Lower leg skin (tissue), 4 donors: Measurements from ENCODE around the gene TC2N. TPM values are rescaled to one million over a fixed set of nuclear protein-coding genes. Genes with fewer than 3 reads are reported as not detected.

Experiments used
- DNase-seq, 2 donors: peaks; one replicate each; pipeline ENCODE4 v3.0.0-alpha.2; 2019; ENCODE audit warnings: low spot score in 2 of 2
- H3K4me3 ChIP-seq: fragments of 200-600 bp; sonication (generic); 2 replicates; pipeline ENCODE4 v1.5.1; 2017; ENCODE audit warnings: mild to moderate bottlenecking, low read depth; ENCODE audit not compliant: poor library complexity, severe bottlenecking
- POLR2A ChIP-seq, 2 donors: fragments of 450-650 bp; IDR thresholded peaks; one replicate each; pipeline ENCODE4 v1.6.1; 2016 to 2017; ENCODE audit warnings: antibody characterized with exemption in 2 of 2, mild to moderate bottlenecking in 1 of 2, moderate library complexity in 1 of 2
- WGBS, 2 donors: methylation state at CpG; one replicate each; pipeline ENCODE4 v1.1.5; 2018; 5-methylcytosine and 5-hydroxymethylcytosine counted together
- intact Hi-C: fragments of 100-400 bp; cut with DNase I; formaldehyde crosslinking; loops from one replicate; pipeline ENCODE4 v1.15.0; 2023; ENCODE audit warnings: low total_unique reads
- total RNA-seq, 4 donors: library from RNA; depleted of rRNA; stranded (reverse); fragments of >200 nt; gene quantifications; one replicate each; pipeline ENCODE4 v1.1.0, GENCODE V29; 2016
- TF ChIP-seq, protein P1 (sequence below), 3 donors: fragments of 450-650 bp; IDR thresholded peaks; one replicate each; pipeline ENCODE4 v1.5.1; 2016; ENCODE audit warnings: antibody characterized with exemption in 3 of 3, mild to moderate bottlenecking in 3 of 3, moderate library complexity in 2 of 3

Gene TC2N
- total RNA-seq, 4 donors from 2014 or later = 31.6 to 40.9 (median 35.9) TPM

DNA sequence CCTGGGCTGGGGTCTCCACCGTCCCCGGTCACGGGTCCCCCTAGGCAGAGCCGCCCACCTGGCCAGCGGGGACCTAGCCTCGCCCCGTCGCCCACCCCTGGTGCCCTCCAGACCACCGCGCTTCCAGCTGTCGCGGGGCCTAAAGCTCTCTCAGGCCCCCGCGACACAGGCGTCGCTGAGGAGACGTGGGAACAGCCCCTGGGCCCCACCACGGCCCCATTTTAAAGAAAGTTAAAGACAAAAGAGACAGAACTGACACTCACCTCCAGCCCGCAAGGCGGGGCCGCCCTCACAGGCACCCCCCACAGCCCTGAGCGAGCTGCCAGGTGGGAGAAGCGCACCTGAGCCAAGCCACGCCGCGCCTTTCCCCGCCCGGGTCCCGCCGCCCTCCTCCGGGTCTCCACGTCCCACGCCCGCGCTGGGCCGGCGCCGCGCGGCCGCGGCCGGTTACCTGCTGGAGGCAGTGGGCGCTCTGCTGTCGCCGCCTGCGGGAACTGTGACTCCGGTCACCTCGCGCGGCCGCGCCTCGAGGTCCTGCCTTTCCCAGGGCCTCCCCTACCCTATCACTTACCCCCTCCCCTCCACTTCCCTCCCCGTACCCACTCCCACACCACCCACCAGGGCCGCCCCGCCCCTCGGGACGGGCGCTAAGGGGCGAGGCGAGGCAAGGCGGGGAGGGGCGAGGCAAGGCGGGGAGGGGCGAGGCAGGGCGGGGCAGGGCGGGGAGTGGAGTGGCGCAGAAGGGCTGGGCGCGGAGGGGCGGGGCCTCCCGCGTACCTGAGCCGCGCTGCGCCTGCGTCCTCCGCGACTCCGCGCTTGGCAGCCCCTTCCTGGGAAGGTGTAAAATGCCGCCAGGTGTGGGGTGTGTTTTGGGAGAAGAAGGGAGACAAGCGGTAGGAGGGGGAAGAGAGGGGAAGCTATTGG is 31.2 kb downstream of the TC2N start:
- TF ChIP-seq, protein P1, sequence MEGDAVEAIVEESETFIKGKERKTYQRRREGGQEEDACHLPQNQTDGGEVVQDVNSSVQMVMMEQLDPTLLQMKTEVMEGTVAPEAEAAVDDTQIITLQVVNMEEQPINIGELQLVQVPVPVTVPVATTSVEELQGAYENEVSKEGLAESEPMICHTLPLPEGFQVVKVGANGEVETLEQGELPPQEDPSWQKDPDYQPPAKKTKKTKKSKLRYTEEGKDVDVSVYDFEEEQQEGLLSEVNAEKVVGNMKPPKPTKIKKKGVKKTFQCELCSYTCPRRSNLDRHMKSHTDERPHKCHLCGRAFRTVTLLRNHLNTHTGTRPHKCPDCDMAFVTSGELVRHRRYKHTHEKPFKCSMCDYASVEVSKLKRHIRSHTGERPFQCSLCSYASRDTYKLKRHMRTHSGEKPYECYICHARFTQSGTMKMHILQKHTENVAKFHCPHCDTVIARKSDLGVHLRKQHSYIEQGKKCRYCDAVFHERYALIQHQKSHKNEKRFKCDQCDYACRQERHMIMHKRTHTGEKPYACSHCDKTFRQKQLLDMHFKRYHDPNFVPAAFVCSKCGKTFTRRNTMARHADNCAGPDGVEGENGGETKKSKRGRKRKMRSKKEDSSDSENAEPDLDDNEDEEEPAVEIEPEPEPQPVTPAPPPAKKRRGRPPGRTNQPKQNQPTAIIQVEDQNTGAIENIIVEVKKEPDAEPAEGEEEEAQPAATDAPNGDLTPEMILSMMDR (IDR thresholded peaks at IDR 0.05) = no peak
- no peak for TF ChIP-seq POLR2A (IDR thresholded peaks at IDR 0.05)
- DNase-seq = peak; percentile 63 to 96
- whole genome bisulfite sequencing, 2 donors = 2 to 3% methylated on average over 78 to 83 of the region's 84 CpGs

GRCh38 chr14:91835197-91835919 is 32.0 kb downstream of the TC2N start:
- WGBS, 2 donors = 7 to 8% methylated on average over 19 of the region's 19 CpGs
- TF ChIP-seq POLR2A (IDR thresholded peaks at IDR 0.05) = no peak
- TF ChIP-seq, protein P1 (IDR thresholded peaks at IDR 0.05) = no peak
- H3K4me3 ChIP-seq = peak overlapping the region; percentile 51
- intact Hi-C loops = no loop called here
- DNase-seq = no peak

More for the DNA sequence above, 31.2 kb downstream of the TC2N start:
- H3K4me3 ChIP-seq = peak overlapping the region; percentile 51
- intact Hi-C loops = no loop called here

DNA sequence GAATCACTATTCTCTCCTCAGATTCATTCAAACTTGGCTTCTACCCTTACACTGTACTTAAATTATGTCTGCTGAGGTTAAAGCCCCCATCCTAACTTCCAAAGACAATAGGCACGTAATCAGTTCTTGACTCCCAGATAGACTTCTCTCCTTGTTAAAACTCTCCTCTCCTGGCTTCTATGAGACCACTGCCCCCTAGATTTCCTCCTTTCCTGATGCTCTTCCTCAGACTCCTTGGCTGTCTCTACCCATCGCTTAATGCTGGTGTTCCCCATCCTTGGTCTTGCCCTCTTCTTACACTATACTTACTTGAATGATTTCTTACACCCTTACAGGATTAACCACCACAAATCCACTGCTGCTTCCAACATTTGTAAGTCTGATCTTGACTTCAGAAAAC is 32.8 kb downstream of the TC2N start:
- no peak for DNase-seq
- 71 to 72% methylated on average over 2 of the region's 2 CpGs for WGBS, 2 donors
- H3K4me3 ChIP-seq = no peak overlapping the region
- no peak for TF ChIP-seq POLR2A (IDR thresholded peaks at IDR 0.05)
- TF ChIP-seq, protein P1 (IDR thresholded peaks at IDR 0.05) = no peak
- intact Hi-C loops = no loop called here

GRCh38 chr14:91831337-91831736 is 36.0 kb downstream of the TC2N start:
- H3K4me3 ChIP-seq = no peak overlapping the region
- 25 to 44% methylated on average over 1 of the region's 1 CpG for WGBS, 2 donors
- intact Hi-C loops = no loop called here
- no peak for TF ChIP-seq POLR2A (IDR thresholded peaks at IDR 0.05)
- DNase-seq = no peak

- intact Hi-C loops = no loop called here
- DNase-seq = no peak
- no peak overlapping the region for H3K4me3 ChIP-seq
- 25 to 36% methylated on average over 3 of the region's 3 CpGs for WGBS, 2 donors
- no peak for TF ChIP-seq POLR2A (IDR thresholded peaks at IDR 0.05)
- TF ChIP-seq, protein P1 (IDR thresholded peaks at IDR 0.05) = no peak
Observed at GRCh38 chr14:91830777-91831176, 36.6 kb downstream of the TC2N start.

DNA sequence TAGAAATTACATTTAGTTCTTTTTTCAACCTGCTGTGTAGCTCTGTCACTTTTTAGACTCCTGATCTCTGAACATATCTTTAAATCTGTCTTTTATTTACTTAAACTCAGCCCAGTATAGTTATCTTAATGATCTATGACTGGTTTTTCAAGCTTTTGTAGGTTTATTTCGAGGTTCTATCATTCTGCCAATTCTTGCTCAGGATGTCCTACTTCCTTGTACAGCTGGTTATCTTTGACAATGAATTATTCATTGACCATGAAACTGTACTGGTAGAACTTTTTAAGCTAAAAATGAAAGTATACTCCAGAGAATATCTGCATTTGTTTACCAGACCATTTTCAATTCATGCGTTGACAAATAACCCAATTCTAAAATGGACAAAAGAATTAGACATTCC is 37.8 kb downstream of the TC2N start:
- intact Hi-C loops = no loop called here

More for the DNA sequence above, 37.8 kb downstream of the TC2N start:
- 36 to 51% methylated on average over 2 of the region's 2 CpGs for WGBS, 2 donors
- TF ChIP-seq, protein P1 (IDR thresholded peaks at IDR 0.05) = no peak
- TF ChIP-seq POLR2A (IDR thresholded peaks at IDR 0.05) = no peak
- DNase-seq = no peak
- no peak overlapping the region for H3K4me3 ChIP-seq
